HG02884 (cell line): ENCODE measurements around the gene PARN.
"Not testable (repeated sequence)": the region's sequence is repeated elsewhere in the genome, so short reads cannot be mapped to it uniquely, and the experiment has no call there.

Source experiments
- ATAC-seq: cut with Tn5 transposase; IDR thresholded peaks from one replicate; pipeline ENCODE4 v1.9.1; 2021; ENCODE audit warnings: mild to moderate bottlenecking, moderate library complexity; ENCODE audit not compliant: unreplicated experiment

PARN gene

DNA sequence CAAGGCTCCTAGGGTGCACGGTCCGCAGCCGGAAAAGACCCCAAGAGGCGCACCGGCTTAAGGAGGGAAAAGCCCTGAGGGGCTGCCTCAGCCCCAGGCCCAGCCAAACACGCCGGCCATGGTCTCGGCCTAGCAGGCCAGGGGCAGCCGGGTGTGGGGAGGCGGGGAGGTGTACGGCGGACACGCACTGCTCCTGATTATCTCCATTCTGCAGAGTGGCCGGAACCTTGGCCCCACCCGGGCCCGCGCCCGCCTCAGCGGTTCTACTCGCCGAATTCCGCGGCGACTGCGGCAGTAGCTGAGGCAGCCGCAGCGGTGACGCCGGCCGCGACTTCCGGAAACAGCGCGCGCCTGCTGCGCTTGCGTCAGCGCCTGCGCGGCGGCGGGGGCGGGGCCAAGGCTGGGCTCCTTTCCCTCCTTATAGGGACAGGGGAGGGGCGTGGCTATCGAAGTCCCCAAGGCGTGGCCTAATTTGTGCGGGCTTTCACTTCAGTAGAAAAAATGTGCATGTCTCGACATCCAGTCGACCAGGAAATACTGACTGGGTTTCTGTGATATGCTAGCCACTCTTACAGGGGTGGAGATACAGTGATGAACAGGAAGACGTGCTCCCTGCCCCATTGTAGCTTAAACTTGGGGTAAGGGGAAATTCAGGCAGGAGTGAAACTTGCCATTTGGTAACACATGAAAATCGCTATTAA, at the start of gene PARN:
Gene PARN, minus strand, starts transcription at position 342 of the 701 bp plus-strand sequence. Its CDS starts 135 bp downstream, at position 207.
- peak; percentile 41 for ATAC-seq

DNA sequence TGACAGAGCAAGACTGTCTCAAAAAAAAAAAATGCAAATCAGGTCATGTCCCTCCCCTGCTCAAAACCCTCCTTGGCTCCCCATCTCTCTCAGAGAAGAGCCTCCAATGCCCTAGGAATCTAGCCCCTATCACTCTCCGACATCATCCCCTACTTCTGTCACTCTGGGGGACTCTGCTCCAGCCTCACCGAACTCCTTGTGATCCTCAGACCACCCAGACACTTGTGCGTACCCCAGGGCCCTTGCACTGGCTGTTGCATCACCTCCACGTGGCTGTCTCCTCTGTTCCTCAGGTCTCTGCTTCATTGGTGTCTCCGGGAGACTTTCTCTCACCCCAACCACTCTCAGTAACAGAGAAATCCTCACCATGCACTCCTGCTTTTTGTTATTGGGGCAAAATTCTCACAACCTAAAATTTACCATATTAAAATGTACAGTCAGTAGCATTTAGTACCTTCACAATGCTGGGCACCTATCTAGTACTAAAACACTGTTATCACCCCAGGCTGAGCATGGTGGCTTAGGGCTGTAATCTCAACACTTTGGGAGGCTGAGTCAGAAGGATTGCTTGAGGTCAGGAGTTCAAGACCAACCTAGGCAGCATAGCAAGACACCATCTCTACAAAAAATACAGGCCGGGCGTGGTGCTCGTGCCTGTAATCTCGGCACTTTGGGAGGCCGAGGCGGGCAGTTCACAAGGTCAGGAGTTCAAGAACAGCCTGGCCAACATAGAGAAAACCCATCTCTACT, 48.9 kb upstream of the PARN start:
- ATAC-seq, result no peak

DNA sequence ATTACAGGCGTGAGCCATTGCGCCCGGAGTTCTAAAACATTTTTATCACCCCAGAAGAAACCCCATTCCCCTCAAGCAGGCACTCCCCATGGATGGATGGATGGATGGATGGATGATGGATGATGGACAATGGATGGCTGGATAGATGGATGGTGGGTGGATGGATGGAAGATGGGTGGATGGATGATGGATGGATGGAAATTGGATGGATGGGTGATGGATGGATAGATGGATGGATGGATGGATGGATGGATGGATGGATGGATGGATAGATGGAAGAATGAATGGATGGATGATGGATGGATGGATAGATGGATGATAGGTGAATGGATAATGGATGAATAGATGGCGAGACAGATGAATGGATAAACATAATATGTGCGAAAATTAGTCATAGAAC, 47.6 kb upstream of the PARN start:
- no peak for ATAC-seq

- ATAC-seq, result no peak
Observed at GRCh38 chr16:14676633-14677032, 46.6 kb upstream of the PARN start.

DNA sequence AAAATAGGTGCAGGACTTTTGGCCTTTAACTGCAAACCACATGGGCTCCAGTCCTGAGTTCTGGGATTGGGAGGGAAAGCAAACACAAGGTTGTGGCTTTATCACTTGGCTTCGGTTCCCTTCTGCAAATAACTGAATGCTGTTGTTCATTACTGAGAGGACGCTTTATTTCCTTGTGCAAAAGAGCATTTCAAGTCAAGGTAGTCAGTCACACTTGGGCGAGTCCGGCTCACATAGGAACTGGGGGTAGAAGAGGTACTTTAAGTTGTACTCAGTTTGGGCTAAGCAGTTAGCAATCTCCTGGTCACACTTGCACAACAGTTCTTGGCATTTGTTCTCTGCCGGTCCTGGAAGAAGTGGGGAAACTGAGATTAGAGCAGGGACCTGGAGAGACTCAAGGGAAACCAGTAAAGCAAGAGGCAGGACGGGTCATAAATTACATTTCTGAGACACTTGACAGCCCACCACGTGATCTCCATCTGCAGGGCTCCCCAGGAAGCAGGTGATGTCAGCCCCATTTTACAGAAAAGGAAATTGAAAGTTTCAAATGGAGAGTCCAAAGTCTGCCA, 42.4 kb upstream of the PARN start:
- ATAC-seq, result peak; percentile 83

- no peak for ATAC-seq
Observed at GRCh38 chr16:14669776-14670175, 39.7 kb upstream of the PARN start.

DNA sequence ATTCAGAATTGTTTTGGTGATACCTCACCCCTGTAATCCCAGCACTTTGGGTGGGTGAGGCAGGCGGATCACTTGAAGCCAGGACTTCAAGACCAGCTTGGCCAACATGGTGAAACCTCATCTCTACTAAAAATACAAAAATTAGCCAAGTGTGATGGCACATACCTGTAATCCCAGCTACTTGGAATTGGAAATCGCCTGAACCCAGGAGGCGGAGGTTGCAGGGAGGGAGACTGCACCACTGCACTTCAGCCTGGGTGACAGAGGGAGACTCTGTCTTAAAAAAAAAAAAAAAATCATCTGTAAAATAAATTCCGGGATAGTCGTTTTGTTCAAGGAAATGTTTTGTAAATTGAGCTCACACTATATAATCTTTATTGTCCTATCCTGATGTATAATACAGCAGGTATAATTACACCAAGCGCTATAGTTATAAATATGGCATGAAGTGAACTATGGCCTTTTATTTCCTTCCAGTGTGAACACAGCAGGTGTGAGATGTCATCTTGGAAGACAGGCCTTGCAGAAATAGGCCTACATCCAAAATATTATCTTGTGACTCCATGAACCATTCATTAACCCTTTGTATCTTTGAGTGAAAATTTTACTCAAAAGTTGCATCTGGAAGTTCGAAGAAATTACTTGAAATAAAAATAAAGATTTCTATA, 38.6 kb upstream of the PARN start:
- ATAC-seq, result no peak

- ATAC-seq, result no peak
Observed at GRCh38 chr16:14667347-14668266, 37.5 kb upstream of the PARN start.

DNA sequence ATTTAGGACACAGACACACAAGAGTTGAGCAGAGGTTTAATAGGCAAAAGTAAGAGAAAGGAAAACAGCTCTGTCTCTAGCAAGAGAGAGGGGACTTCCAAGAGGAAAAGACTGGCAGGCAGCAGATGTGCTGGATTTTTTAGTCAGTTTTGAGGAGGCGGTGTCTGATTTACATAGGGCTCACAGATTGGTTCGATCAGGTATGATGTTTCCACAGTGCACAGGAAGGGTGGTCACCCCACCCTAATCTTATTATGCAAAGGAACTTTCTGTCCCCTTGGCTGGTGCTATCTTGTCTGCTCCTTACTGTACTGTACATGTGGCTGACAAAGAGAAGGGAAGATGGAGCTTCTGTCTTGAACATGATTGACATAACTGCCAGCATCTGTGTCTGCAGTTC, 28.0 kb upstream of the PARN start:
- ATAC-seq, result peak; percentile 73

DNA sequence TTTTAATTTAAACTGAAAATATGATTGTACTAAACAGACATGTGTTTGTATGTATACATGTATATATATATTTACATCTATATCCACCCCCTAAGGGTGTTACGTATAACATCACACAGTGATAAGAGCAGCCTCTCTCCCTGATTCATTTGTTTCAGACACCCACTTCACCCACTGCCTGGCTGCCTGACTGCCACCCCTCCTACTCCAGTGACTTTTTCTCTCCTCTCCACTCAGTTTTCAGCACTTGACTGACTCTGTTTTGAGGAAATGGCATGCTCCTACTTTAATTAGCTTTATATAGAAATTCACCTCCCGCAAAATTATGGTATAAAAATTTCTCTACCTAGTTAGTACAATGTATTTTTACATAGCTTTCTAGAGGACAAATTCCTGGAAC, 22.7 kb upstream of the PARN start:
- ATAC-seq, result no peak

GRCh38 chr16:14650629-14651028, 20.6 kb upstream of the PARN start:
- no peak for ATAC-seq

DNA sequence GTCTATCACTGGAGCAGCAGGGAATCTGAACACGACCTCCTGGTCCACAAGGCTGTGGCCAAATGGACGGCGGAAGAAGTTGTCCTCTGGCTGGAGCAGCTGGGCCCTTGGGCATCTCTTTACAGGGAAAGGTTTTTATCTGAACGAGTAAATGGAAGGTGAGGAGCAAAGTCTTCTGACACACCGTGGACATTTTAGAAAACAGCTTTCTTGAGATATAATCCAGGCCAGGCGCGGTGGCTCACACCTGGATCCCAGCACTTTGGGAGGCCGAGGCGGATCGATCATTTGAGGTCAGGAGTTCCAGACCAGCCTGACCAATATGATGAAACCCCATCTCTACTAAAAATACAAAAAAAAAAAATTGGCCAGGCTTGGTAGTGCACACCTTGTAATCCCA, 19.8 kb upstream of the PARN start:
- no peak for ATAC-seq

GRCh38 chr16:14641926-14642325, 11.9 kb upstream of the PARN start:
- no peak for ATAC-seq

GRCh38 chr16:14641206-14641605, 11.1 kb upstream of the PARN start:
- ATAC-seq, result no peak

DNA sequence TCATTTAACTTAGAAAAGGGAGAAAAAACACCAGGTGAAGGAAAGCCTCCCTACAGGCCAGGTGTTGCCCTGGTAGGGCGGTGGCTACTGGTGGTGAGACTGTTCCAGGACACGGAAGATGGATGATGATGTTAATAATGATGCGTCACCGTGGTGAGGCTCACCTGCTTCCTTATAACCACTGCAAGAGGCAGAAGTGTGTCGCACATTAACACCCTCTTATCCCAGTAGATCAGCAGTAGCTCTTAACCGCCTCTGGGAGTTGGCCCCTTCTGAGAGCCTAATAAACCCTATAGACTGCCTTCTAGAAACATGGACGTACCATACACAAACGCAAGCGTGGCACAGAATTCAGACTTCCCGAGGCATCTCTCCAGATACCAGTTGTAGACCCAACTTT, 10.5 kb upstream of the PARN start:
- ATAC-seq, result no peak

GRCh38 chr16:14636951-14637240, 6.8 kb upstream of the PARN start:
- ATAC-seq, result not testable (repeated sequence)

- not testable (repeated sequence) for ATAC-seq
Observed at GRCh38 chr16:14636179-14636950, 6.3 kb upstream of the PARN start.

DNA sequence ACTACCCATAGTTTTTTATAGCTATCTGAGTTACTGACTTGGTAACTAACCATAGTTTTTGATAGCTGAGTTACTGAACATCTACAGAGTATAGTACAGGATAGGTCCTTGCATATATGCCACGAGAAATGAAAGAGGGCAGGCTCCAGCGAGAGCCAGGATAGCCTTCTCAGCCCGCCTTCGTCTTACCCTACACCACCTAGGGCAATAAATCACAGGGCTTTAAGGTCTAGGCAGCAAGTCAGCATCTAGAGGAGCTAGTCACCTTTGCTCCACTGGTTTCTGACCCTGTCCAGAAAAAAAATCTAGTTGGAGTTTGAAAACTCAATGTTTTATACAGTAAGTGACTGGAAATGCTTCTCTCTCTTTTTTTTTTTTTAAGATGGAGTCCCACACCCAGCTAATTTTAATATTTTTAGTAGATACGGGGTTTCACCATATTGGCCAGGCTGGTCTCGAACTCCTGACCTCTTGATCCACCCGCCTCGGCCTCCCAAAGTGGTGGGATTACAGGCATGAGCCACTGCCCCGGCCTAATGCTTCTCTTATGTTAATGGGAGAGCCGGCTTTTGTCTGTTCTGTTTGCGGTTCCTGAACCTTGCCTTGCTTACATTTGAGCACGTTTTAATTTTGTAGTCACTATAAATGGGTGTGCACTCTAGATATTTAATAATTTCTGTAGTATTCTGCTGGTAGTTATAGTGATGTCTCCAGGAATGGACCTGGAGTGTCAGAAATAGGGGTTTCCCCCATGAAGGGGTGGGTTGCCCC, 5.5 kb upstream of the PARN start:
- ATAC-seq, result no peak

DNA sequence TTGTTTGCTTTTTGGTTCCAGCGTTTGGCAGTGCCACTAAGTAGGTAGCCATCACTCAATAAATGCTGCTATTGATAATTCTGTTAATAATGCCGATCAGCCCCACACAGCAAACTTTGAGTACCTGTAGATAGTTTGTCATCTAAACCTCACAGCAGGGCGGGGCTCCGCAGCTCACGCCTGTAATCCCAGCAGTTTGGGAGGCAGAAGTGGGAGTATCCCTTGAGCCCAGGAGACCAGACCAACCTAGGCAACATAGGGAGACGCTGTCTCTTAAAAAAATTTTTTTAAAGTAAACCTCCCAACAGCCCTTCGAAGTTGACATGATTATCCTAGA, 4.3 kb upstream of the PARN start:
- no peak for ATAC-seq
